Measurements from ENCODE around the gene NAPEPLD. TPM values are rescaled to one million over a fixed set of nuclear protein-coding genes. Genes with fewer than 3 reads are reported as not detected.
A peak's percentile ranks its signal among the peaks of the same experiment; 100 is the strongest.
"Not testable (repeated sequence)": the region's sequence is repeated elsewhere in the genome, so short reads cannot be mapped to it uniquely, and the experiment has no call there.

Gene NAPEPLD
- total and polyA plus RNA-seq, 8 donors: 3.3 to 84.9 (median 27.9) TPM

DNA sequence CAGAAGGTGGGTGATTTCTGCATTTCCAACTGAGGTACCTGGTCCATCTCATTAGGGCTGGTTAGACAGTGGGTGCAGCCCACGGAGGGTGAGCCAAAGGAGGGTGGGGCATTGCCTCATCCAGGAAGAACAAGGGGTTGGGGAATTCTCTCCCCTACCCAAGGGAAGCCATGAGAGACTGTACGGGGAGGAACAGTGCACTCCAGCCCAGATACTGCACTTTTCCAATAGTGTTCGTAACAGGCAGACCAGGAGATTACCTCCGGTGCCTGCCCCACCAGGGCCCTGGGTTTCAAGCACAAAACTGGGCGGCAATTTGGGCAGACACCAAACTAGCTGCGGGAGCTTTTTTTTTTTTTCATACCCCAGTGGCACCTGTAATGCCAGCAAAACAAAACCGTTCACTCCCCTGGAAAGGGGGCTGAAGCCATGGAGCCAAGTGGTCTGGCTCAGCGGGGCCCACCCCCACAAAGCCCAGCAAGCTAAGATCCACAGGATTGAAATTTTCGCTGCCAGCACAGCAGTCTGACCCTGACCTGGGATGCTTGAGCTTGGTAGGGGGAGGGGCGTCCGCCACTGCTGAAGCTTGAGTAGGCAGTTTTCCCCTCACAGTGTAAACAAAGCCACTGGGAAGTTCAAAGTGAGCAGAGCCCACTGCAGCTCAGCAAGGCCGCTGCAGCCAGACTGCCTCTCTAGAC is 42.7 kb downstream of the NAPEPLD start:
- no peak overlapping the region for H3K27ac ChIP-seq
- no peaks in the 10 kb centered on the region for H3K9me3 ChIP-seq
- H3K36me3 ChIP-seq: peaks cover 0 to 41% (median 38%) of the 10 kb centered on the region in 4 donors
- intact Hi-C loops (cut with DNase I; ENCODE audit: low total_unique reads): no loop called here
- peak in 1 of 2 donors; percentile 63 for DNase-seq
- H3K4me3 ChIP-seq: no peak overlapping the region
- 60 to 82% (median 66%) methylated on average over 10 to 12 of the region's 12 CpGs for WGBS, 5 donors
- no peak for TF ChIP-seq POLR2AphosphoS5 (IDR thresholded peaks at IDR 0.05)
- TF ChIP-seq POLR2A (IDR thresholded peaks at IDR 0.05): no peak
- no peak for TF ChIP-seq EP300 (IDR thresholded peaks at IDR 0.05)
- TF ChIP-seq CTCF (IDR thresholded peaks at IDR 0.05): no peak
- H3K4me1 ChIP-seq: peaks cover 0 to 12% (median 6%) of the 10 kb centered on the region in 4 donors
- no peaks in the 10 kb centered on the region for H3K27me3 ChIP-seq

DNA sequence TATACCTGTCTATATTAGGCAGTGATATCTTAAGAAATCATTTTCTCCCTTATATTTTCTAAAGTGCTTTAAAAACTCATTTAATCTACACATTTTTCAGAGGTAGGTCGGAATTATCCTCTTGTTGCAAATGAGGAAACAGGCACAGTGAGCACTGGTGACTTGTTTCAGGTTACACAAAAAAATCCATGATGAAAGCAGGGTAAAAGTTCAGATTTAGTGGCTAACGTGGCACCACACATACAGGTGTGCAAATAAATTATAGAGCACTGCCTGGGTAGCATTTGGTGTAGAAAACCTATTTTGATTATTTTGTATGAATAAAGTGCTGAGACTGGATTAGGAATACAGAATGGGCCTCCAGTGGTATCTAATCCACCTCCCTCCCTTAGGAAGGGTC is 47.4 kb downstream of the NAPEPLD start:
- WGBS, 5 donors: 34 to 45% (median 37%) methylated on average over 2 of the region's 2 CpGs
- Histone ChIP-seq H3K27ac (no peak overlapping the region), H3K4me1 (peaks cover 0 to 7% (median 4%) of the 10 kb centered on the region in 4 donors), H3K36me3 (peaks cover 0 to 75% (median 64%) of the 10 kb centered on the region in 4 donors), H3K9me3 (no peaks in the 10 kb centered on the region), H3K4me3 (no peak overlapping the region), H3K27me3 (no peaks in the 10 kb centered on the region)
- intact Hi-C loops (cut with DNase I; ENCODE audit: low total_unique reads): no loop called here
- no peak for TF ChIP-seq CTCF (IDR thresholded peaks at IDR 0.05)
- DNase-seq: no peak

DNA sequence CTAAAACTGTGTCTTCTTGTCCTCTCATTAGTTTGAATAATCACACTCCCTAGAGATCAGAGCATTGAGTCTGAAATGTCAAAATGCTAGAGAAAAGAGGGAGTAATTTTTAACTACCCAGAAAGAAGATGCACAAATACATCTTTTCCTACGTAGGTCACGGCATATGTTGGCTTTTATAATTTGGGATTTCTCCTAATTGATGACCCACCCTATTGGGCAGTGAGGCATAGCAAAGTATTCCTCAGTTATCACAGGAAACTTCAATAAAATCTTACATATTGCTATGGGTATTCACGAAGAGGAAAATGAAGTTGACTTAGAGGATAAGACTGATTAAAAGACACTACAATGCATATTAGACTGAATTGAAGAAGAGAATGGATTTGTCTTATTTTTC is 48.6 kb downstream of the NAPEPLD start:
- no peaks in the 10 kb centered on the region for H3K9me3 ChIP-seq
- H3K36me3 ChIP-seq: peaks cover 2 to 76% (median 73%) of the 10 kb centered on the region in 4 donors
- H3K4me3 ChIP-seq: no peak overlapping the region
- no peaks in the 10 kb centered on the region for H3K27me3 ChIP-seq
- H3K4me1 ChIP-seq: no peaks in the 10 kb centered on the region
- DNase-seq: no peak
- WGBS, 5 donors: 61 to 75% (median 65%) methylated on average over 3 of the region's 3 CpGs
- H3K27ac ChIP-seq: no peak overlapping the region
- intact Hi-C loops (cut with DNase I; ENCODE audit: low total_unique reads): no loop called here
- no peak for TF ChIP-seq POLR2A (IDR thresholded peaks at IDR 0.05)
- TF ChIP-seq EP300 (IDR thresholded peaks at IDR 0.05): no peak
- TF ChIP-seq CTCF (IDR thresholded peaks at IDR 0.05): no peak
- TF ChIP-seq POLR2AphosphoS5 (IDR thresholded peaks at IDR 0.05): no peak

GRCh38 chr7:103097041-103097440 is 51.9 kb downstream of the NAPEPLD start:
- H3K4me3 ChIP-seq: no peak overlapping the region
- TF ChIP-seq EP300 (IDR thresholded peaks at IDR 0.05): no peak
- no peak for TF ChIP-seq CTCF (IDR thresholded peaks at IDR 0.05)
- no peak for TF ChIP-seq POLR2A (IDR thresholded peaks at IDR 0.05)
- peaks cover 0 to 5% (median 0%) of the 10 kb centered on the region in 4 donors for H3K4me1 ChIP-seq
- 78 to 88% (median 82%) methylated on average over 2 of the region's 2 CpGs for WGBS, 5 donors
- intact Hi-C loops (cut with DNase I; ENCODE audit: low total_unique reads): no loop called here
- no peaks in the 10 kb centered on the region for H3K9me3 ChIP-seq
- no peak for DNase-seq
- no peak overlapping the region for H3K27ac ChIP-seq
- H3K27me3 ChIP-seq: no peaks in the 10 kb centered on the region
- peaks cover 10 to 73% (median 58%) of the 10 kb centered on the region in 4 donors for H3K36me3 ChIP-seq

- H3K27ac ChIP-seq; H3K9me3 ChIP-seq; H3K27me3 ChIP-seq; intact Hi-C loops (cut with DNase I; ENCODE audit: low total_unique reads); DNase-seq; H3K4me3 ChIP-seq; H3K4me1 ChIP-seq: not testable (repeated sequence)
- WGBS, 5 donors: 94 to 100% (median 97%) methylated on average over 2 of the region's 2 CpGs
- H3K36me3 ChIP-seq: peaks cover 10 to 60% (median 54%) of the 10 kb centered on the region in 4 donors
Observed at GRCh38 chr7:103095558-103095957, 53.3 kb downstream of the NAPEPLD start.

All from stomach (tissue), 9 donors.